Measurements from ENCODE around the gene DCUN1D2.

DCUN1D2 gene

GRCh38 chr13:113457510-113457909, 33.0 kb downstream of the DCUN1D2 start:
- H3K27me3 ChIP-seq (ENCODE audit: insufficient read depth, low read depth, severe bottlenecking), result no peaks in the 10 kb centered on the region
- TF ChIP-seq, protein P1, sequence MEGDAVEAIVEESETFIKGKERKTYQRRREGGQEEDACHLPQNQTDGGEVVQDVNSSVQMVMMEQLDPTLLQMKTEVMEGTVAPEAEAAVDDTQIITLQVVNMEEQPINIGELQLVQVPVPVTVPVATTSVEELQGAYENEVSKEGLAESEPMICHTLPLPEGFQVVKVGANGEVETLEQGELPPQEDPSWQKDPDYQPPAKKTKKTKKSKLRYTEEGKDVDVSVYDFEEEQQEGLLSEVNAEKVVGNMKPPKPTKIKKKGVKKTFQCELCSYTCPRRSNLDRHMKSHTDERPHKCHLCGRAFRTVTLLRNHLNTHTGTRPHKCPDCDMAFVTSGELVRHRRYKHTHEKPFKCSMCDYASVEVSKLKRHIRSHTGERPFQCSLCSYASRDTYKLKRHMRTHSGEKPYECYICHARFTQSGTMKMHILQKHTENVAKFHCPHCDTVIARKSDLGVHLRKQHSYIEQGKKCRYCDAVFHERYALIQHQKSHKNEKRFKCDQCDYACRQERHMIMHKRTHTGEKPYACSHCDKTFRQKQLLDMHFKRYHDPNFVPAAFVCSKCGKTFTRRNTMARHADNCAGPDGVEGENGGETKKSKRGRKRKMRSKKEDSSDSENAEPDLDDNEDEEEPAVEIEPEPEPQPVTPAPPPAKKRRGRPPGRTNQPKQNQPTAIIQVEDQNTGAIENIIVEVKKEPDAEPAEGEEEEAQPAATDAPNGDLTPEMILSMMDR (IDR thresholded peaks at IDR 0.05; ENCODE audit: low read depth, low read length), result 0 out of 2 replicates have a peak, but pooled peaks have one; percentile 20
- peak; percentile 8 for DNase-seq
- H3K4me3 ChIP-seq (ENCODE audit: low read depth, low read length), result no peak overlapping the region
- peaks cover 77% of the 10 kb centered on the region for H3K36me3 ChIP-seq
- H3K27ac ChIP-seq, result no peak overlapping the region
- H3K9me3 ChIP-seq (ENCODE audit: severe bottlenecking), result no peaks in the 10 kb centered on the region

DNA sequence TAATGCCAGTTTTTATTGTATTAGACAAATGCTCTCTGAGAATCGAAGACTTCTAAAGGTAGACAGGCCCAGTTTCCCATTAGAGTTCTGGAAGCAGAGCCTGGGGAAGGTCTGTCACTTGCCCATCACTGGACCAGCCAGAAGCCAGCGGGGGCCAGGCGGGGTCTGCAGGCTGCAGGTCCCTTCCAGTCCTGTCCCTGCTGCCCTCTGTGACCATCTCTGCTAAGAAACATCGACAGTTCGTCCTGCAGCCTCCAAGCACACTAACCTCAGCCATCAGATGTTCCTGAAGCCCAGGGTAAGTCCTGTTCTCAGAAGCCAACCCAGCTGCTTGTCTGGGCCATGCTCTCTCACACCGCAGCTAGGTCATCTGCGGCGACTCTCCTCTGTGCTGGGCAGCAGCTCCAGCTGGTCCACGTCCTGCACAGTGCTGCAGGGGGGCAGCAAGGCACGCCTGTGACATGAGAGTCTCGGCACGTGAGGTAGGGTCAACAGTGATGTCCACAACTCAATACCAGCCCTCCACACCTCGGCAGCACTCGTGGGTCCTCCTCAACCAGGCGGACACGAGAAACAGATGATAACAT, 34.3 kb downstream of the DCUN1D2 start:
- H3K27me3 ChIP-seq (ENCODE audit: insufficient read depth, low read depth, severe bottlenecking), result no peaks in the 10 kb centered on the region
- peaks cover 67% of the 10 kb centered on the region for H3K36me3 ChIP-seq
- no peak overlapping the region for H3K4me3 ChIP-seq (ENCODE audit: low read depth, low read length)
- DNase-seq, result peak; percentile 9
- H3K27ac ChIP-seq, result no peak overlapping the region
- H3K9me3 ChIP-seq (ENCODE audit: severe bottlenecking), result no peaks in the 10 kb centered on the region
- TF ChIP-seq, protein P1 (IDR thresholded peaks at IDR 0.05; ENCODE audit: low read depth, low read length), result no peak

DNA sequence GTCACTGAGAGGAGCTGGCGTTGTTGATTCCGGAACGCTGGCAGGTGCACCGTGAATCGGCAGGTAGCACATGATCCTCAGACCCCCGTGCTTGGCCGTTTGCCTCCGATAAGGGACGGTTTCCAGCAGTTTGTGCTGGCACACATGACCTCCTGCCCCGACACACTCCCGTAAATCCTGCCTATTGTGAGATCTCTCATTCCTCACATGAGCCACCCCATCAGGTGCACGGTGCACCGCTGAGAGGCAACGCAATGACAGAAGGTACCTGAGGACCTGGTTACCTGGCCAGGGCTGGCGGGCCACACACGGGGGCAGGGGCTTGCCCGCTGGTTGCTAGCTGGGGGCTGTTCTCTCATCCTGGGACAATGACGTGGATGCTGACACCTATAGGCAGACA, 35.1 kb downstream of the DCUN1D2 start:
- peaks cover 59% of the 10 kb centered on the region for H3K36me3 ChIP-seq
- peak; percentile 10 for DNase-seq
- TF ChIP-seq, protein P1 (IDR thresholded peaks at IDR 0.05; ENCODE audit: low read depth, low read length), result no peak

GRCh38 chr13:113454936-113455335, 35.6 kb downstream of the DCUN1D2 start:
- no peak overlapping the region for H3K4me3 ChIP-seq (ENCODE audit: low read depth, low read length)
- DNase-seq, result peak; percentile 10
- peaks cover 54% of the 10 kb centered on the region for H3K36me3 ChIP-seq
- H3K27me3 ChIP-seq (ENCODE audit: insufficient read depth, low read depth, severe bottlenecking), result no peaks in the 10 kb centered on the region
- no peak overlapping the region for H3K27ac ChIP-seq
- no peaks in the 10 kb centered on the region for H3K9me3 ChIP-seq (ENCODE audit: severe bottlenecking)
- TF ChIP-seq, protein P1 (IDR thresholded peaks at IDR 0.05; ENCODE audit: low read depth, low read length), result no peak

More for the DNA sequence above, 35.1 kb downstream of the DCUN1D2 start:
- Histone ChIP-seq H3K27ac (no peak overlapping the region), H3K9me3 (ENCODE audit: severe bottlenecking) (no peaks in the 10 kb centered on the region), H3K4me3 (ENCODE audit: low read depth, low read length) (no peak overlapping the region), H3K27me3 (ENCODE audit: insufficient read depth, low read depth, severe bottlenecking) (no peaks in the 10 kb centered on the region)

- TF ChIP-seq, protein P1 (IDR thresholded peaks at IDR 0.05; ENCODE audit: low read depth, low read length), result peak; percentile 36; the same call in 1 of the 2 replicates
- no peaks in the 10 kb centered on the region for H3K9me3 ChIP-seq (ENCODE audit: severe bottlenecking)
- no peaks in the 10 kb centered on the region for H3K27me3 ChIP-seq (ENCODE audit: insufficient read depth, low read depth, severe bottlenecking)
- peak within 1 kb of the TSS; percentile 51 for H3K27ac ChIP-seq
- H3K36me3 ChIP-seq, result peaks cover 38% of the 10 kb centered on the region
- DNase-seq, result peak; percentile 91
- H3K4me3 ChIP-seq (ENCODE audit: low read depth, low read length), result peak within 1 kb of the TSS; percentile 43
These were observed 37.3 kb downstream of the DCUN1D2 start, which contains the start of gene ADPRHL1 for GRCh38 chr13:113452942-113453901. Gene ADPRHL1 (minus strand): TSS chr13:113453488. CDS start chr13:113453437, 51 bp downstream.

Data from WERI-Rb-1 (cell line).